K562 (cell line): Measurements from ENCODE around the gene MID2.
"Not testable (repeated sequence)": the region's sequence is repeated elsewhere in the genome, so short reads cannot be mapped to it uniquely, and the experiment has no call there.

Experiments used
- KDM1A ChIP-seq, 2 experiments: fragments of 450-650 bp; IDR thresholded peaks; 2 replicates each; pipeline ENCODE4 v1.6.1; 2016; ENCODE audit warnings: mild to moderate bottlenecking in 2 of 2
- MEF2A ChIP-seq: IDR thresholded peaks from 2 replicates; pipeline ENCODE4 v1.6.1; 2011; ENCODE audit warnings: low read depth, mild to moderate bottlenecking, low read length, moderate library complexity; ENCODE audit not compliant: control insufficient read depth
- SRSF9 ChIP-seq: fragments of 200-400 bp; formaldehyde crosslinking; IDR thresholded peaks from 2 replicates; pipeline ENCODE4 v1.6.1; 2017; ENCODE audit warnings: low read depth, low read length, borderline replicate concordance
- TEAD4 ChIP-seq, 2 experiments: sonication (generic) in 1 of 2; formaldehyde crosslinking in 1 of 2; IDR thresholded peaks; 2 replicates each; pipeline versions ENCODE4 v1.6.1 to v1.8.0; 2012 to 2022; ENCODE audit warnings: borderline replicate concordance in 1 of 2, inconsistent platforms in 1 of 2, low read length in 1 of 2, mild to moderate bottlenecking in 1 of 2, missing genetic modification reagents in 1 of 2

GRCh38 chrX:107857041-107857440 lies 31.4 kb downstream of the MID2 start:
- not testable (repeated sequence) for TF ChIP-seq KDM1A (IDR thresholded peaks at IDR 0.05); TEAD4 (IDR thresholded peaks at IDR 0.05; ENCODE audit: low read length); TEAD4 (CRISPR knock-in tag; IDR thresholded peaks at IDR 0.05; ENCODE audit: borderline replicate concordance); MEF2A; SRSF9
